SU-DHL-6 (cell line): ENCODE data around the gene RNFT2.

Source experiments
- H2AFZ ChIP-seq: fragments of 200-600 bp; sonication (generic); 2 replicates; pipeline ENCODE4 v1.6.1; 2014; ENCODE audit warnings: low read depth, mild to moderate bottlenecking, moderate library complexity, mixed read lengths, antibody characterized with exemption, low read length; ENCODE audit not compliant: severe bottlenecking
- H3F3A ChIP-seq: fragments of 200-600 bp; shearing (Covaris generic); 2 replicates; pipeline ENCODE4 v1.6.0; 2016; ENCODE audit warnings: antibody characterized with exemption, mild to moderate bottlenecking; ENCODE audit not compliant: insufficient read depth
- H3K27ac ChIP-seq: fragments of 200-600 bp; sonication (generic); 2 replicates; pipeline ENCODE4 v1.5.1; 2016; ENCODE audit warnings: low read depth, mild to moderate bottlenecking, low read length, moderate library complexity, mixed read lengths
- H3K27me3 ChIP-seq: fragments of 200-600 bp; sonication (generic), shearing (Covaris generic); 2 replicates; pipeline ENCODE4 v1.6.0; 2014; ENCODE audit warnings: mild to moderate bottlenecking, low read length
- H3K36me3 ChIP-seq: fragments of 200-600 bp; sonication (generic); 2 replicates; pipeline ENCODE4 v1.6.1; 2014; ENCODE audit warnings: mild to moderate bottlenecking, low read length, mixed read lengths
- H3K4me2 ChIP-seq: fragments of 300-600, 200-600 bp; shearing (Covaris generic), sonication (generic); 2 replicates; pipeline ENCODE4 v1.6.0; 2014; ENCODE audit warnings: low read length, low read depth, mild to moderate bottlenecking; ENCODE audit not compliant: poor library complexity, severe bottlenecking
- H3K4me3 ChIP-seq: fragments of 200-600 bp; sonication (generic); 2 replicates; pipeline ENCODE4 v1.5.1; 2014; ENCODE audit warnings: antibody characterized with exemption, low read length, mild to moderate bottlenecking, mixed read lengths; ENCODE audit not compliant: insufficient read depth, poor library complexity, severe bottlenecking
- H3K79me2 ChIP-seq: fragments of 200-600 bp; sonication (generic); 2 replicates; pipeline ENCODE4 v1.6.1; 2014; ENCODE audit warnings: mild to moderate bottlenecking, low read length, moderate library complexity; ENCODE audit not compliant: insufficient read depth
- H3K9ac ChIP-seq: fragments of 200-600 bp; sonication (generic); 2 replicates; pipeline ENCODE4 v1.7.0; 2014; ENCODE audit warnings: mild to moderate bottlenecking, low read length
- H3K9me2 ChIP-seq: fragments of 200-600 bp; sonication (generic); replicated peaks from 2 replicates; pipeline ENCODE4 v1.6.1; 2014; ENCODE audit warnings: low read length; ENCODE audit not compliant: insufficient read depth
- H3K9me3 ChIP-seq: fragments of 200-600 bp; sonication (generic); 2 replicates; pipeline ENCODE4 v1.6.1; 2014; ENCODE audit warnings: low read length, mixed read lengths; ENCODE audit not compliant: insufficient read depth
- H4K20me1 ChIP-seq: fragments of 200-600 bp; sonication (generic); 2 replicates; pipeline ENCODE4 v1.6.1; 2014; ENCODE audit warnings: low read depth, mild to moderate bottlenecking, antibody characterized with exemption, low read length, moderate library complexity, mixed read lengths
- EZH2phosphoT487 ChIP-seq: fragments of 200-600 bp; sonication (generic), shearing (Covaris generic); conservative IDR thresholded peaks from 2 replicates; pipeline ENCODE4 v1.6.1; 2018; ENCODE audit warnings: mild to moderate bottlenecking, antibody characterized with exemption, low read length, moderate library complexity, mixed read lengths
- TF ChIP-seq, protein P1 (sequence below): fragments of 200-600 bp; sonication (generic); IDR thresholded peaks from one replicate; pipeline ENCODE4 v1.5.1; 2017; ENCODE audit warnings: antibody characterized with exemption, mild to moderate bottlenecking, low read length, moderate library complexity; ENCODE audit not compliant: insufficient read depth, poor library complexity, severe bottlenecking

The RNFT2 gene

DNA sequence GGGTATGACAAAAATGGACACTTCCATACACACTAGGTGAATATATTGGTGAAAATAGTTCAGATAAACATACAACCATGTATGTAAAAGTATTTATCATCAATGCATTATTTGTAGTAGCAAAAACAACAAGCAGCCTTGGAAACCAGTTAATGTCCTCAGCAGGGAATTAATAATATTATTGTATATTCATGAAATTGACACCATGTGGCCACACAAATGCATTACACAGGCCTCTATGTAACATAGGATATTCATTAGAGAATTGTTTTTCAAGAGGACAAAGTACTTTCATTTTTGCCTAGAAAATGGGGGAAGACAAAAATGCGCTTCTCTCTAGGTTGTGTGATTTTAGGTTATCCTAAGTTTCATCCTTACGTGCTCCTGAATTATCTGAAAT is 24.6 kb upstream of the RNFT2 start:
- Histone ChIP-seq H3K9me3 (no peaks in the 10 kb centered on the region), H3K27me3 (no peaks in the 10 kb centered on the region), H3K4me2 (no peak overlapping the region), H3K36me3 (no peaks in the 10 kb centered on the region), H2AFZ (no peak overlapping the region), H3K4me3 (no peak overlapping the region), H3F3A (peaks cover 9% of the 10 kb centered on the region; the same call in 1 of the 2 replicates), H3K9me2 (no peaks in the 10 kb centered on the region), H4K20me1 (no peaks in the 10 kb centered on the region), H3K27ac (no peak overlapping the region), H3K9ac (no peak overlapping the region), H3K79me2 (peaks cover 5% of the 10 kb centered on the region; the same call in 1 of the 2 replicates)
- no peak for TF ChIP-seq EZH2phosphoT487
- TF ChIP-seq, protein P1, sequence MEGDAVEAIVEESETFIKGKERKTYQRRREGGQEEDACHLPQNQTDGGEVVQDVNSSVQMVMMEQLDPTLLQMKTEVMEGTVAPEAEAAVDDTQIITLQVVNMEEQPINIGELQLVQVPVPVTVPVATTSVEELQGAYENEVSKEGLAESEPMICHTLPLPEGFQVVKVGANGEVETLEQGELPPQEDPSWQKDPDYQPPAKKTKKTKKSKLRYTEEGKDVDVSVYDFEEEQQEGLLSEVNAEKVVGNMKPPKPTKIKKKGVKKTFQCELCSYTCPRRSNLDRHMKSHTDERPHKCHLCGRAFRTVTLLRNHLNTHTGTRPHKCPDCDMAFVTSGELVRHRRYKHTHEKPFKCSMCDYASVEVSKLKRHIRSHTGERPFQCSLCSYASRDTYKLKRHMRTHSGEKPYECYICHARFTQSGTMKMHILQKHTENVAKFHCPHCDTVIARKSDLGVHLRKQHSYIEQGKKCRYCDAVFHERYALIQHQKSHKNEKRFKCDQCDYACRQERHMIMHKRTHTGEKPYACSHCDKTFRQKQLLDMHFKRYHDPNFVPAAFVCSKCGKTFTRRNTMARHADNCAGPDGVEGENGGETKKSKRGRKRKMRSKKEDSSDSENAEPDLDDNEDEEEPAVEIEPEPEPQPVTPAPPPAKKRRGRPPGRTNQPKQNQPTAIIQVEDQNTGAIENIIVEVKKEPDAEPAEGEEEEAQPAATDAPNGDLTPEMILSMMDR = no peak

DNA sequence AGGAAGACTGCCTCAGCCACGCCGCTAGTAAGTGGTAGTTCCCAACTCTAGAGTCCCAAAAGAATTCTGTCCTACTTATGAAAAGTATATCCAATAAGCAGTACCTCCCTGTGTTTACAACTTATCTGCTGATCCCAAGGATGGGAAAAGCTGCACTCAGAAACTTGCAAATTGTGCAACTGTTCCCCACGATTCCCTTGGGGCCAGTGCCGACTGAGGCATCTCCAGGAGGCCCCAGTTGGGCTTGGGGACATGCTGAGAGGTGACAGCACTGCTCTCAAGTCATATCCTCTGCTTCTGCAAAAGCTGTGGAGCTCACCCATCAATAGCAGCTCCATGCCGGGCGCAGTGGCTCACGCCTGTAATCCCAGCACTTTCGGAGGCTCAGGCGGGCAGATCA is 23.9 kb upstream of the RNFT2 start:
- Histone ChIP-seq H3K27ac (no peak overlapping the region), H3K9ac (no peak overlapping the region), H3F3A (peaks cover 6% of the 10 kb centered on the region; the same call in 1 of the 2 replicates), H2AFZ (no peak overlapping the region), H4K20me1 (no peaks in the 10 kb centered on the region), H3K9me3 (no peaks in the 10 kb centered on the region), H3K27me3 (no peaks in the 10 kb centered on the region), H3K4me3 (no peak overlapping the region), H3K4me2 (no peak overlapping the region), H3K79me2 (peaks cover 5% of the 10 kb centered on the region; the same call in 1 of the 2 replicates), H3K9me2 (no peaks in the 10 kb centered on the region), H3K36me3 (no peaks in the 10 kb centered on the region)
- no peak for TF ChIP-seq EZH2phosphoT487

GRCh38 chr12:116717466-116718437 is 20.4 kb upstream of the RNFT2 start:
- H3K9ac ChIP-seq = no peak overlapping the region
- TF ChIP-seq EZH2phosphoT487 = no peak
- TF ChIP-seq, protein P1 = no peak
- H2AFZ ChIP-seq = no peak overlapping the region
- H3K36me3 ChIP-seq = peaks cover 6% of the 10 kb centered on the region; the same call in 1 of the 2 replicates
- H4K20me1 ChIP-seq = no peaks in the 10 kb centered on the region
- no peak overlapping the region for H3K4me2 ChIP-seq
- H3K9me3 ChIP-seq = no peaks in the 10 kb centered on the region
- H3K27ac ChIP-seq = no peak overlapping the region
- no peaks in the 10 kb centered on the region for H3K9me2 ChIP-seq
- H3K4me3 ChIP-seq = no peak overlapping the region
- peaks cover under 1% of the 10 kb centered on the region; the same call in 1 of the 2 replicates for H3F3A ChIP-seq
- peaks cover 19% of the 10 kb centered on the region; the same call in 1 of the 2 replicates for H3K79me2 ChIP-seq
- no peaks in the 10 kb centered on the region for H3K27me3 ChIP-seq
